DND-41 (cell line): ENCODE data around the gene CUL5.

Experiments used
- ATAC-seq: fragments of 200-7000 bp; cut with Tn5 transposase; 3 replicates; pipeline ENCODE4 v1.9.1; 2021; ENCODE audit warnings: low read depth; ENCODE audit not compliant: insufficient read depth
- DNase-seq: peaks from one replicate; pipeline ENCODE4 v3.0.0-alpha.2; 2020
- H2AFZ ChIP-seq: 2 replicates; pipeline ENCODE4 v1.6.0; 2012; ENCODE audit warnings: low read depth, low read length
- H3K27ac ChIP-seq: 2 replicates; pipeline ENCODE4 v1.5.1; 2012; ENCODE audit warnings: low read length, inconsistent platforms
- H3K27me3 ChIP-seq: fragments of 200-600 bp; sonication (generic); 2 replicates; pipeline ENCODE4 v1.6.0; 2012; ENCODE audit warnings: low read length, mild to moderate bottlenecking, inconsistent platforms; ENCODE audit not compliant: insufficient read depth, poor library complexity
- H3K36me3 ChIP-seq: 2 replicates; pipeline ENCODE4 v1.5.1; 2012; ENCODE audit warnings: low read length, inconsistent platforms; ENCODE audit not compliant: insufficient read depth
- H3K4me1 ChIP-seq: 2 replicates; pipeline ENCODE4 v1.5.1; 2012; ENCODE audit warnings: mild to moderate bottlenecking, low read length; ENCODE audit not compliant: insufficient read depth
- H3K4me2 ChIP-seq: 2 replicates; pipeline ENCODE4 v1.6.0; 2012; ENCODE audit warnings: mild to moderate bottlenecking, moderate library complexity, low read length, inconsistent platforms; ENCODE audit not compliant: insufficient read depth
- H3K4me3 ChIP-seq, 2 experiments: fragments of 200-600 bp in 1 of 2; shearing (Covaris generic) in 1 of 2; 2 replicates each; pipeline ENCODE4 v1.5.1; 2012 to 2016; ENCODE audit warnings: inconsistent platforms in 2 of 2, low read length in 2 of 2, mild to moderate bottlenecking in 2 of 2, low read depth in 1 of 2, moderate library complexity in 1 of 2
- H3K79me2 ChIP-seq: 2 replicates; pipeline ENCODE4 v1.6.0; 2012; ENCODE audit warnings: low read length, inconsistent platforms; ENCODE audit not compliant: insufficient read depth
- H3K9ac ChIP-seq: 2 replicates; pipeline ENCODE4 v1.6.0; 2012; ENCODE audit warnings: low read depth, mild to moderate bottlenecking, inconsistent platforms, low read length, moderate library complexity
- H3K9me3 ChIP-seq: 2 replicates; pipeline ENCODE4 v1.5.1; 2012; ENCODE audit warnings: low read length, moderate library complexity, mild to moderate bottlenecking, inconsistent platforms; ENCODE audit not compliant: insufficient read depth, severe bottlenecking
- H4K20me1 ChIP-seq: 2 replicates; pipeline ENCODE4 v1.6.0; 2012; ENCODE audit warnings: low read length; ENCODE audit not compliant: insufficient read depth
- EZH2 ChIP-seq: IDR thresholded peaks from 3 replicates; pipeline ENCODE4 v1.6.1; 2012; ENCODE audit warnings: borderline replicate concordance, low read depth, mild to moderate bottlenecking, moderate library complexity, low read length, inconsistent platforms; ENCODE audit not compliant: severe bottlenecking
- TF ChIP-seq, protein P1 (sequence below): IDR thresholded peaks from 2 replicates; pipeline ENCODE4 v1.5.1; 2012; ENCODE audit warnings: borderline replicate concordance, low read length, moderate library complexity, mild to moderate bottlenecking; ENCODE audit not compliant: poor library complexity, severe bottlenecking; ENCODE audit errors: extremely low read depth

The CUL5 gene

GRCh38 chr11:107969219-107969618, 39.5 kb upstream of the CUL5 start:
- Histone ChIP-seq H4K20me1 (no peaks in the 10 kb centered on the region), H3K4me1 (no peaks in the 10 kb centered on the region), H3K27me3 (no peaks in the 10 kb centered on the region), H3K4me3 (no peak overlapping the region), H3K4me2 (no peak overlapping the region), H3K27ac (no peak overlapping the region), H2AFZ (no peak overlapping the region), H3K9ac (no peak overlapping the region), H3K79me2 (no peaks in the 10 kb centered on the region), H3K36me3 (no peaks in the 10 kb centered on the region), H3K9me3 (no peaks in the 10 kb centered on the region)
- TF ChIP-seq, protein P1, sequence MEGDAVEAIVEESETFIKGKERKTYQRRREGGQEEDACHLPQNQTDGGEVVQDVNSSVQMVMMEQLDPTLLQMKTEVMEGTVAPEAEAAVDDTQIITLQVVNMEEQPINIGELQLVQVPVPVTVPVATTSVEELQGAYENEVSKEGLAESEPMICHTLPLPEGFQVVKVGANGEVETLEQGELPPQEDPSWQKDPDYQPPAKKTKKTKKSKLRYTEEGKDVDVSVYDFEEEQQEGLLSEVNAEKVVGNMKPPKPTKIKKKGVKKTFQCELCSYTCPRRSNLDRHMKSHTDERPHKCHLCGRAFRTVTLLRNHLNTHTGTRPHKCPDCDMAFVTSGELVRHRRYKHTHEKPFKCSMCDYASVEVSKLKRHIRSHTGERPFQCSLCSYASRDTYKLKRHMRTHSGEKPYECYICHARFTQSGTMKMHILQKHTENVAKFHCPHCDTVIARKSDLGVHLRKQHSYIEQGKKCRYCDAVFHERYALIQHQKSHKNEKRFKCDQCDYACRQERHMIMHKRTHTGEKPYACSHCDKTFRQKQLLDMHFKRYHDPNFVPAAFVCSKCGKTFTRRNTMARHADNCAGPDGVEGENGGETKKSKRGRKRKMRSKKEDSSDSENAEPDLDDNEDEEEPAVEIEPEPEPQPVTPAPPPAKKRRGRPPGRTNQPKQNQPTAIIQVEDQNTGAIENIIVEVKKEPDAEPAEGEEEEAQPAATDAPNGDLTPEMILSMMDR, result no peak
- no peak for TF ChIP-seq EZH2
- DNase-seq (no peak), ATAC-seq (no peak)

DNA sequence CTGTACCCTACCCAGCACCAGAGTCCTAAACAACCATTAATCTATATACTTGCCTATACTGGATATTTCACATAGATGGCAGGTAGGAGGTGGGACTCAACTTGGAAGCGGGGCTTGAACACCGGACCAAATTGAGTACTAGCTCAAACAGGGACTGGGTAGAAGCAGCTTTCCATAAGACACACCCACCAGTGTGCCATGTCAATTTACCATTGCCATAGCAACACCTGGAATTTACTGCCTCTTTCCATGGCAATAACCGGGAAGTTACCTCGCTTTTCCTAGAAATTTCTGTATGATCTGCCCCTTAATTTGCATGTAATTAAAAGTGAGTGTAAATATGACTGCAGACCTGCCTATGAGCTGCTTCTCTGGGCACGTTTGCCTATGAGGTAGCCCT, 38.6 kb upstream of the CUL5 start:
- no peak overlapping the region for H2AFZ ChIP-seq
- no peak for ATAC-seq

DNA sequence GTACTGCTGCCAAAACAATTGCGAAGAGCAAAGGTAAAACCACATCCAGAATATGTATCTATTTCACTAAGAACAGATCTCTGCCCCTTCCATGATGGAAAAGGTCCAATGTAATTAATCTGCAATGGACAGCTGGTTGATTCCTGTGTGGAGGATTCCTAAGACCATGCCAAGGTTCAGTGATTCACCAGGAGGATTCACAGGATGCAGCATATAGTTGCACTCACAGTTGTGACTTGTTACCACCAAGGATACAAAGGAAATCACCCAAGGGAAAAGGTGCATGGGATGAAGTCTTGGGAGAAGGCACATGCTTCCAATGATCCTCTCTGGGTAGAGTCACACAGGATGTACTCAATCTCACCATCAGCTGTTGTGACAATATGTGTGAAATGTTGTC, 35.1 kb upstream of the CUL5 start:
- no peaks in the 10 kb centered on the region for H3K9me3 ChIP-seq
- H3K27me3 ChIP-seq, result no peaks in the 10 kb centered on the region
- no peak overlapping the region for H3K4me3 ChIP-seq
- H4K20me1 ChIP-seq, result no peaks in the 10 kb centered on the region
- no peak overlapping the region for H3K4me2 ChIP-seq
- no peaks in the 10 kb centered on the region for H3K79me2 ChIP-seq
- TF ChIP-seq EZH2, result no peak
- TF ChIP-seq, protein P1, result no peak
- H3K27ac ChIP-seq, result no peak overlapping the region
- ATAC-seq (no peak), DNase-seq (no peak)
- no peaks in the 10 kb centered on the region for H3K4me1 ChIP-seq
- no peak overlapping the region for H2AFZ ChIP-seq
- H3K36me3 ChIP-seq, result no peaks in the 10 kb centered on the region
- H3K9ac ChIP-seq, result no peak overlapping the region

More for the DNA sequence above, 38.6 kb upstream of the CUL5 start:
- Histone ChIP-seq H3K36me3 (no peaks in the 10 kb centered on the region), H3K4me1 (no peaks in the 10 kb centered on the region), H3K79me2 (no peaks in the 10 kb centered on the region), H4K20me1 (no peaks in the 10 kb centered on the region), H3K27ac (no peak overlapping the region), H3K9ac (no peak overlapping the region), H3K9me3 (no peaks in the 10 kb centered on the region), H3K27me3 (no peaks in the 10 kb centered on the region), H3K4me2 (no peak overlapping the region), H3K4me3 (no peak overlapping the region)
- no peak for DNase-seq
- TF ChIP-seq, protein P1, result no peak
- no peak for TF ChIP-seq EZH2

DNA sequence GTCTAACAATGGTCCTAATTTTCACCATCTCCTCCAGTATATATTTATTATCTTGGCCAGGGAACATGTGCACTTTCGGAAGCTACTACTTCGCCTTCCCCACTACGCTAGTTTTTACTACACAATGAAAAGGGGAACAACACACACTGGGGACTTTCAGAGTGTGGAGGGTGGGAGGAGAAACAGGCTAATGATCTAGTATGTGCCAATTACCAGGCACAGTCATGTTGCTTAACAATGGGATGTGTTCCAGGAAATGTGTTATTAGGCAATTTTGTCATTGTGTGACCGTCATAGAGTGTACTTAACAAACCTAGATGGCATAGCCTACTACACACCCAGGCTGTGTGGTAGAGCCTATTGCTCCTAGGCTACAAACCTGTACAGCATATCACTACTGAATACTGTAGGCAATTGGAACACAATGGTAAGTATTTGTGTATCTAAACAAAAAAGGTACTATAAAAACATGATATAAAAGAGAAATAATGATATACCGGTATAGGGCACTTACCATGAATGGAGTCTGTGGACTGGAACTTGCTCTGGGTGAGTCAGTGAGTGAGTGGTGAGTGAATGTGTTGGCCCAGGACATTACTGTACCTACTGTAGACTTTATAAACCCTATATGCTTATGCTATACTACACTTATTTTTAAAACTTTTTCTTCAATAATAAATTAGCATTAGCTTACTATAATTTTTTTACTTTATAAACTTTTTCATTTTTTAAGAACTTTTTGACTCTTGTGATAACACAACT, 20.1 kb upstream of the CUL5 start:
- no peaks in the 10 kb centered on the region for H3K79me2 ChIP-seq
- no peaks in the 10 kb centered on the region for H4K20me1 ChIP-seq
- no peak for DNase-seq
- no peaks in the 10 kb centered on the region for H3K36me3 ChIP-seq
- no peaks in the 10 kb centered on the region for H3K4me1 ChIP-seq
- no peak overlapping the region for H3K4me3 ChIP-seq
- no peak overlapping the region for H3K9ac ChIP-seq
- H3K27ac ChIP-seq, result no peak overlapping the region
- ATAC-seq, result no peak
- H3K9me3 ChIP-seq, result no peaks in the 10 kb centered on the region
- TF ChIP-seq, protein P1, result no peak
- TF ChIP-seq EZH2, result no peak
- no peak overlapping the region for H2AFZ ChIP-seq
- no peak overlapping the region for H3K4me2 ChIP-seq
- H3K27me3 ChIP-seq, result no peaks in the 10 kb centered on the region
